Measurements from ENCODE around the gene POLH.
"Not testable (repeated sequence)": the region's sequence is repeated elsewhere in the genome, so short reads cannot be mapped to it uniquely, and the experiment has no call there.

POLH gene

DNA sequence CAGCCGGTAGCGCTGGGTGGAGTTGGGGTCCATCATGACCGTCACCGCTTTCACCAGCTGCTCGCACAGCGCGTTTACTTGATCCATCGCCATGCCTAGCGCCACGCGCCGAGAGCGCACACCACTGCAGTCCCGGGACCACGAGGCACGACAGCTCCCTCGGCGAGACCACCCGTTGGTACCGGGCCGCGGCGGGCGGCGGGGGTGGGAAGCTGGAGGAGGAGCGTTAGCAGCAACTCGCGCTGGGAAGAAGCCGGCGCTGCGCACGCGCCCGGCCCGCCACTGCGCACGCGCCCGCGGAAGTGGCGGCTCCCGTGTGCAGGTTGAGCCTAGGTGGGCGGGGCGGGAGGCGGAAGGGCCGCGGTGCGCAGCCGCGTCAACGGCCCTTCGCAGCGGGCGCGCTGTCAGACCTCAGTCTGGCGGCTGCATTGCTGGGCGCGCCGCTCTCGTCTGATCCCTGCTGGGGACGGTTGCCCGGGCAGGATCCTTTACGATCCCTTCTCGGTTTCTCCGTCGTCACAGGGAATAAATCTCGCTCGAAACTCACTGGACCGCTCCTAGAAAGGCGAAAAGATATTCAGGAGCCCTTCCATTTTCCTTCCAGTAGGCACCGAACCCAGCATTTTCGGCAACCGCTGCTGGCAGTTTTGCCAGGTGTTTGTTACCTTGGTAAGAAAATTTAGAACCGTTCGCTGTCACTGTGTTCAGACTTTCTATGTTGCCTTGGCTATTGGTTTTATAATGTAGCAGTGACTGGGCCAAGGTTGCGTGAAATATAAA is at the start of gene POLH, which contains the start of gene XPO5:
TSS of gene POLH (plus strand) at position 414 of the 780 bp plus-strand sequence. CDS start 6,135 bp downstream, outside the sequence.
TSS of gene XPO5 (minus strand) at position 267 of the 780 bp plus-strand sequence. CDS start at position 93, 174 bp downstream.
- DNase-seq, result peak; percentile 92 to 93

DNA sequence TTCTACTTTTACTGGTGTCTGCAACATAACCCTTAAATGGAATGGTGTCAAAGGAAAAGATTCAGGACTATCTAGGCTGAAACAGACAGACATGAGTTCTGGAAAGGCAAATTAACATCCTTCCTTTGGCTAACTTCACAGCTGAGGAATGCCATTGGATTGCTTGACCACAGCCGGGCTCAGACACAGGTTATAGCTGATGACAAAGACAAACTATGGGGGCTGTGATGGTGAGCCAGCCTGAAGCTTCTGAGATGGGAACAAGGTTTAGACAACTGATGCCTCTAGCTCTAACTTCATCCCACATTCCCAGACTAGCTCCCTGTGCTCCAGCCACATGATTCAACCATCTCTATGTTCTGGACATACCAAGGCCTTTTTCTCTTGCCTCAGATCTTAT is 43.8 kb upstream of the POLH start:
- DNase-seq, result no peak

- not testable (repeated sequence) for DNase-seq
Observed at GRCh38 chr6:43538986-43539385, 37.0 kb upstream of the POLH start.

GRCh38 chr6:43539409-43539808 is 36.6 kb upstream of the POLH start:
- not testable (repeated sequence) for DNase-seq

- no peak for DNase-seq
Observed at GRCh38 chr6:43540507-43540906, 35.5 kb upstream of the POLH start.

- DNase-seq, result no peak
Observed at GRCh38 chr6:43541774-43542471, 34.1 kb upstream of the POLH start.

DNA sequence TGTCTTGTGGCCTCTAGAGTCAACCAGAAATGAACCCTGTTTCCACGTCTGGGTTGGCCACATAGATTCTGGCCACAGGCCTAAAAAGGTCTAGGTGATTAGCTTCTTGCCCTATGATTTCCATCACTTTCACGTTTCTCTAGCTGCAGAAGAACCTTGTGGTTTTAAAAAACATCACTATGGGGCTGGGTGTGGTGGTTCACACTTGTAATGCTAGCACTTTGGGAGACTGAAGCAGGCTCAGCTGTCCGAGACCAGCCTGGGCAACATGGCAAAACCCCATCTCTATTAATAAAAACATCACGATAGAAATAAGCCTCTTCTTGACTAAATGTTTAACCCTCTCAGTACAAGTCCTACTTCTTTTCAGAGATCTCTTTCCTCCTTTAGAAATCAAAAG is 31.5 kb upstream of the POLH start:
- peak in 1 of 2 donors; percentile 6 for DNase-seq

DNA sequence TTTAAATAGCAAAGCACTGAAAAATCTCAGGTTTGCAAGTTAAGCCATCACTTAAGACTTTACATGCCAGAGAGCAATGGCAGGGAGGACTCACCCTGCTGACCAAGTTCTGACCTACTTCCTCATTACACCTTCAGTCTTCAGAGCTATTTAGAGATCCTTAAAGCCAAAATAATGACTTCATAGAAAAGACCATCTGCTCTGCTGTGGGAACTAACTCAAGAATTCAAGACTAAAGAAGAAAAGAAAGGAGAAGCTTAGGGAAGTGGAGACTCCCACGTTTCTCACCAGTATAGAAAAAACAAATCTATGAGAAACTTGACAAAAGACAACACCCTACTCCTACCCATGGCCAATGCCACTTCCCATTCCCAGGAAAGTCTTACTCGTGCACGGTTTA is 28.8 kb upstream of the POLH start:
- DNase-seq, result no peak

DNA sequence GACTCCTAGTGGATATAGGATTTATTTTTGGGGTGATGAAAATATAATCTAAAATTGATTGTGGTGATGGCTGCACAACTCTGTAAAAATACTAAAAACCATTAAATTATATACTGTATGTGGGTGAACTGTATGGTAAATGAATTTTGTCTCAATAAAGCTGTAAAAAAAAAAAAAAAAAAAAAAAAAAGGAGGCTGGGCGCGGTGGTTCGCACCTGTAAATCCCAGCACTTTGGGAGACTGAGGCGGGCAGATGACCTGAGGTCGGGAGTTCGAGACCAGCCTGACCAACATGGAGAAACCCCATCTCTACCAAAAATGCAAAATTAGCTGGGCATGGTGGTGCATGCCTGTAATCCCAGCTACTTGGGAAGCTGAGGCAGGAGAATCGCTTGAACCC is 18.4 kb upstream of the POLH start:
- not testable (repeated sequence) for DNase-seq

- no peak for DNase-seq
Observed at GRCh38 chr6:43559328-43559727, 16.7 kb upstream of the POLH start.

DNA sequence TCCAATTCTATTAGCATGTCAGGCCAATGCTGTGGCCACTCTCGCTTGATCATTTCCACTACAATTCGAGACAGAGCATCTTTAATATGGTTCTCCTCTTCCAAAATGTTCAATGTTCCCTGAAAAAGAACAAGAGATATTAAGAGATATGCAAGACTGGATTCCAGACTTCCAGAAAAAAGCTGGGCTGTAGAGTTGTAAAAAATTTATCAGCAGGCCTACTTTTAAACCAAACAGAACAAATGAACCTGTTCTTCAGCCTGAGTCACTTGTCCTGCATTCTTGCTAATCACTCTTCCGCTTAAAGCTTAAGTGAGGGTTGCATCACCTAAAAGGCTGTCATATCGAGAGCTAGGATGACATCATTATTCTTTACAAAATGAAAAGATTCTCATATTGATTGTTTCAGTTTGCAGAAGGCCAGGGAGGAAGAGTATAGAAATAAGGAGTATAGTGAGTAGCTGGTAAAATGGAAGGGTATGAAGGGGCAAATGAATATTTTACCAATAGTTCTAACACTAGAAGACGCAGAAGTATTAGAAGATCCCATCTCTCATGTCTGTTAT is 5.0 kb upstream of the POLH start:
- DNase-seq, result no peak

GRCh38 chr6:43572015-43572414 is 4.0 kb upstream of the POLH start:
- DNase-seq, result no peak

GRCh38 chr6:43575105-43575771 is 747 bp upstream of the POLH start:
- no peak for DNase-seq

- no peak for DNase-seq
Observed at GRCh38 chr6:43578748-43579147, 2.8 kb downstream of the POLH start.

DNA sequence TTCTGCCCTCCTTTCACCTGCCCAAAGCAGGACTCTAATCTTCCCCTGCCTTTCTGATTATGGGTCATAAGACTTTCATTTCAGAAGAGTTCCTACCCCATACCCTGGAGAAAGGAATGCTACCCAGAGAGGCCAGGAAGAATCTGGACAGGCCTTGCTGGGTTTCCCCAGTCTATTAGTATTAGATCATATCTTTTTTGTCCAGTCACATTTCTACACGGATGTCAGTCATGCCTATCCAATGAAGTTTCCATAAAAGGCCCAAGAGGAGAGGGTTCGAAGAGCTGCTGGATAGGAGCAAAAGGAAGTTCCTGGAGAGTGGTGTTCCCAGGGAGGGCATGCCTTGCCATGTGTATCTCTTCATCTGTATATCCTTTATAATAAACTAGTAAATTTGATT is 3.2 kb downstream of the POLH start:
- no peak for DNase-seq

DNA sequence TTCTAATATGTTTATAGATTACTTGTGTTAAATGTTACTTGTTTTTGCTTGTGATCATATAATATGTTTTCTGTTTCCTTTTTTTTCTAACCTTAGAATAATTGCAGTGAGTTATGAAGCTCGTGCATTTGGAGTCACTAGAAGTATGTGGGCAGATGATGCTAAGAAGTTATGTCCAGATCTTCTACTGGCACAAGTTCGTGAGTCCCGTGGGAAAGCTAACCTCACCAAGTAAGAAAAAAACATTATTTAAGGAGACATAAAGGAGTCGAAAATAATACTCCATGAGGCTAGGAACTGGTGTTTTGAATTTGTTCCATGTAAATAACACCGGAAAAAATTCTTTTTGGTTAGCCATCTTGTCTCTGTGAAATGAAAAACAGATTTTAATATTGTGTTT is 6.9 kb downstream of the POLH start:
- DNase-seq, result no peak

DNA sequence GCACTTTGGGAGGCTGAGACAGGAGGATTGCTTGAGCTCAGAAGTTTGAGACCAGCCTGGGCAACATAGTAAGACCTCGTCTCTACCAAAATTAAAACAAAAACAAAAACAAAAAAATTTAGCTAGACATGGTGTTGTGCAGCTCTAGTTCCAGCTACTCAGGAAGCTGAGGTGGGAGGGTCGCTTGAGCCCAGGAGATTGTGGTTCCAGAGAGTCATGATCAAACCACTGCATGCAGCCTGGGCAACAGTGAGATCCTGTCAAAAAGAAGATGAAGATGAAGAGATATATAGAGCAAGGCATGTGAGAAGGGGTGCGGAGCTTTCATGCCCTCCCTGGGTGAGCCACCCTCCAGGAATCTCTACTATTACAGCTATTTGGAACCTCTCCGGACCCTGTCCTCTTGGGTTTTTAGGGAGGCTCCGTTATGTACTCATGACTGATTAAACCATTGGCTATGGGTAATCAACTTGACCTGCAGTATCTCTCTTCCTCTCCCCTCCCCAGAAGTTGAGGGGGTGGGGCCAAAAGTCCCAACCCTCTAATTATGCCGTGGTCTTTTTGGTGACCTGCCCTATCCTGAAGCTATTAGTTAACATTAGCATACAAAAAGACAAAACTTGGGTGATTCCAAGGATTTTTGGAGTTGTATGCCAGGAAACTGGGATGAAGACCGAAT is 9.0 kb downstream of the POLH start:
- peak in 1 of 2 donors; percentile 31 for DNase-seq

GRCh38 chr6:43588194-43588593 is 12.2 kb downstream of the POLH start:
- no peak for DNase-seq

DNA sequence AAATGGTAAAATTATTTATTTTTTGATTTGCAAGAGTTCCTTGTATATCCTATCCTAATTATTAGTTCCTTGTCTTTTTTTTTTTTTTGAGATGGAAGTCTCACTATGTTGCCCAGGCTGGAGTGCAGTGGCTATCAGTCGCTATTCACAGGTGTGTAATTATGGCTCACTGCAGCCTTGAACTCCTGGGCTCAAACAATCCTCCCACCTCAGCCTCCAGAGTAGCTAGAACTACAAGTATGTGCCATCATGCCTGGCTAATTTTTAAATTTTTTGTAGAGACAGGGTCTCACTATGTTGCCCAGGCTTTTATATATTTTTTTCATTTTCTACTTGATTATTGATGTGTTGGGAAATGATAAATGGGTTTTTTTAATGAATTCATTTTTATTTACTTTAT is 13.6 kb downstream of the POLH start:
- DNase-seq, result not testable (repeated sequence)

DNA sequence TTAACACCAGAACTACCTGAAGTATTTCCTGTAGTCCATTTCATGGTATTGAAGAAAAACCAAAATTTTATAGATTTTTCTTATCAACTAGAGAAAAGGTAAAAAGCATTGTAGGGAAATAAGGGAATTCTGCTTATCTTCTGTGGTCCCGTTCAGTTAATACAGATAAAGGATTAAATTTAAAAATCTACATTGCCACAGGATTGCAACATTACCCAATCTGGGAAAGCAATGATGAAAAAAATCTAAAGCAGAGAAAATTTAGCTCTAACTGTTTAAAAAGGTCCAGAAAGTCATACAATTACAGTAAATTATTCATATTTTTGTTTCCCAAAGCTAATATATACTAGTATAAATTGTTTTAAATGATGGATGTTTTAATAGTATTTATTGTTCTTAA is 18.0 kb downstream of the POLH start:
- DNase-seq, result no peak

DNA sequence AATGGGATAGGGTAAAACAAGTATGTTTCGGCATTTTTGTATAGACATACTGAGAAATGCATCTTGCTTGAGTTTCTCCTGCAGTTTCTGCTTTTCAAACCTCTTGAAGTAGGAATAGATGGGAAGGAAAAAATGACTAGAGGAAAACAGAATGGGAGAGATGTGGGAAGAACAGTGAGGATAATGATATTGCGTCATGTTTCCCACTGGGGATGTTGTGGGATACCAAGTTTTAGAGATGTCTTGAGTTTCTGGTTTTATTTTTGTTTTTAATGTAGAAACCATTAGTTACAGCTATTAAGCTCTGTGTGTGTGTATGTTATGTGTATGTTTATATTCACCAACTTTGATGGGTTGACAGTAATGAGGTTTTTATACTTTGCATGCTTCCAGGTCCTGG is 24.6 kb downstream of the POLH start:
- no peak for DNase-seq

DNA sequence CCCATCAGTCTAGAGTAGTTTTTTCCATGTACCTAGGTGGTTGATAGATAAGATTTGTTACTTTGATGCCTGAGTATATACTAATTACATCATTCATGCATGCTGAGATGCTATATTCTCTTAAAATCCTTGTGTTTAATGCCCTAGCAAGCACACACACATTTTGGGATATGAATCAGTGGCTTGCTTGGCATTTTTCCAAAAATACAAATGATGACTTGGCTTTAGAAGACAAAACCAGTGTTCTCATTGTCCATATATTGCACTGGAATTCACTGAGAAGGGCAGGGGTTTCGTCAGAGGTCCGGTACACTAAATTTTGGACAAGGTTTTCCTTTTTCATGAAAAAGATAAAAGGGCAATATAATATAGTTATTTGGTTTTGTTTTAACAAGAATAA is 28.2 kb downstream of the POLH start:
- DNase-seq, result no peak

- DNase-seq, result no peak
Observed at GRCh38 chr6:43606019-43606418, 30.0 kb downstream of the POLH start.
